Putamen (tissue), 1 donor: Measurements from ENCODE around the gene SREBF1.

Source experiments
- DNase-seq: peaks from one replicate; pipeline ENCODE4 v3.0.0-alpha.2; 2016; ENCODE audit warnings: low spot score

Gene SREBF1

GRCh38 chr17:17824119-17824782 lies 12.5 kb downstream of the SREBF1 start:
- no peak for DNase-seq

DNA sequence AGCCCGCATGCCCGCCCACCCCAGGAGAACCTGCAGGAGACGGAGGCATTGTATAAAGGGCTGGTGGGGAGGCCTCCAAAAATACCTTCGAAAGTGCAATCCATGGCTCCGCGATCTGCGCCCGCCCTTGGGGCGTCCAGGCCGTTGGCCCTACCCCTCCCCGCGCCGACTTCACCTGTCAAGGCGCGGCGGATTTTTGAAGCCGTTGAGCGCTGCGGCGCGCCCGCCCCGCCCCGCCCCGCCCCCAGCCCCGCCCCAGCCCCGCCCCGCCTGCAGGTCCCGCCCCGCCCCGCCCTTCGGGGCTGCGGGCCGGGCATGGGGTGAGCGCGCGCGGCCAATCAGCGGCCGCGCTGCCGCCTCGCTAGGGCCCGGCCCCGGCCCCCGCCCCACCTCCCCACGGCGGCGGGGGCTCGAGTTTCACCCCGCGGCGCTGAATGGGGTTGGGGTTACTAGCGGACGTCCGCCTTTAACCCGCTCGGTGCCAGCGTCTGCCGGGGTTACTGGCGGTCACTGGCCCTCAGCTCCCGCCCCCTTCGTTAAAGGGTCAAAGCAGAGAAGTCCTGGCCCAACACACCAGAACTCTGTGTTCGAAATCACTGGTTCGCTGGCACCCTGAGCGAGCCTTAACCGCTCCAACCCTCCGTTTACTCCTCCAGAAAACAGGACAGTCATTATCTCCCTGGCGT lies 13.2 kb downstream of the SREBF1 start:
- peak; percentile 94 for DNase-seq

GRCh38 chr17:17822616-17823015 lies 14.2 kb downstream of the SREBF1 start:
- no peak for DNase-seq

DNA sequence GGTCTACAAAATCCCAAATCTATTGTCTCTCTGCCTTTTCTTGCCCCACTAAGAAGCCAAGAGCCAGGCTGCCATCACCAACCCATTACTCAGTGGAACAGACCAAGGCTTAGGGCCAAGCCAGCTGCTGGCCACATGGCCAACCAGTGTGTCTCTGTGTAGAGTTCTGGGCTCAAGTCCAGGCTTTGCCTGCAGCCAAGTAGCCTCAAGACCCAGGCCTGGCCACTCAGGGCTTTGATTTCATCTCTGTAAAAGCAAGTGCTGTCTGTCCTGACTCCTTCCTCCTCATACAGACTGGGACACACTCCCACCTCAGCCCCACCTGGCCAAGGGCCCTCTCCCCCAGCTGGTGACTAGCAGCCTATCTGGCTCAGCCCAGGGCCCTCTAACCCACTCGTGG lies 14.6 kb downstream of the SREBF1 start:
- peak; percentile 95 for DNase-seq

DNA sequence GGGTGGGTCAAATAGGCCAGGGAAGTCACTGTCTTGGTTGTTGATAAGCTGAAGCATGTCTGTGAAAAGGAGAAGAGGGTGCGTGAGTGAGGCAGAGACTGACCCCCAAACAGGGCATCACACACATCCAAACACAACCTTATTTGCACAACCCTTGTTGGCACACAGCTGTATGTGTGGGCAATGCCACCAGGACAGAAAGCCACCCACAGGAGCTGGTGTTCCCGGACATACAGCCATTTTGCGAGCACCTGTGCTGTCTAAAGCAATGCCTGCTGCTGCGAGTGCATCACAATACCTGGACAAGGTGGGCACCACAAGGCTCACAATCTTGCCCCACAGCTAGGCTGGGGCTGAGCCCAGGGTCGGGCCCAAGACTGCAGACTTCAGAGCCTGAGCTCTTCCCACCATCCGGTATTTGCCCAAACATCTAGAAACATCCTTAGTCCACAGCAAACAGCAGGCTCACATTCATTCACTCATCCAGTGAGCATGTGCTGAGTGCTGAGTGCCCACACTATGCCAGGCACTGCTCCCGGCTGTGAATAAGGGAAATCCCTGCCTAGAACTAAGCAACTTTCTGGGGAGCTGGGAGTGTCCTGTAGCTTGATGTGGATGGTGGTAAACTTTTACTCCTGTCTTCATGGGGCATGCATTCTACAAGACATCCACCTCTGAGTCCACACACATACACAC lies 16.2 kb downstream of the SREBF1 start:
- DNase-seq, result no peak

DNA sequence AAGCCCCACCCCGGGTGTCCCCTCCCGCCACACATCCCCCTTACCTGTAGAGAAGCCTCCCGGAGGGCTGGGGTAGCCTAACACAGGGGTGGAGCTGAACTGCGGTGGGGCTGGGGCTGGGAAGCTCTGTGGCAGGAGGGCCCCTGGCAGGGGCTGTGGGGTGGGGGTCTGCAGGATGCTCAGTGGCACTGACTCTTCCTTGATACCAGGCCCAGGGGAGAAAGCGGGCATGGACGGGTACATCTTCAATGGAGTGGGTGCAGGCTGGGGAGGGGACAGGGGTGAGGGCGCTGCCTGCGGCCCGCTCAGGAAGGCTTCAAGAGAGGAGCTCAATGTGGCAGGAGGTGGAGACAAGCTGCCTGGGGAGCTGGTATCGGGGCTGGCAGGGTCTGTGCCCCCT lies 16.7 kb downstream of the SREBF1 start:
- no peak for DNase-seq

DNA sequence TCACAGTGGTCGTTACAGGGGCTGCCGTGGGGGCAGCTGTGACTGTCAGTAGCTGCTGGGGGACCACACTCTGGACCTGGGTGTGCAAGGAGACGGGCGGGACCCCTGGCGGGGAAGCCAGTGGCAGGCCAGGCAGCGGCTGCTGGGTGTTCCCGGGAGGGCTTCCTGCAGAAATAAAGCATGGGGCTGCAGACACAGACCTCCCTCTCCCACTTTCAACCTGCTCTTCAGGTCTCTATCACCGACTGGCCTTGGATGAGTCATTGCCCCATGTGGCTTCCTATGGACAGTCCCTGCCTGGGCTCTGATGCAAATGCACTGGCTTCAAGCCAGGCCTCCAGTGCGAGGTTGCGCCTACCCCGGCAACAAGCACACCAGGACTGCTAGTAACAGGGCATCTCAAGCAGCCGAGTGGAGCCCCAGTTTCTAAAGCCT lies 17.2 kb downstream of the SREBF1 start:
- no peak for DNase-seq

DNA sequence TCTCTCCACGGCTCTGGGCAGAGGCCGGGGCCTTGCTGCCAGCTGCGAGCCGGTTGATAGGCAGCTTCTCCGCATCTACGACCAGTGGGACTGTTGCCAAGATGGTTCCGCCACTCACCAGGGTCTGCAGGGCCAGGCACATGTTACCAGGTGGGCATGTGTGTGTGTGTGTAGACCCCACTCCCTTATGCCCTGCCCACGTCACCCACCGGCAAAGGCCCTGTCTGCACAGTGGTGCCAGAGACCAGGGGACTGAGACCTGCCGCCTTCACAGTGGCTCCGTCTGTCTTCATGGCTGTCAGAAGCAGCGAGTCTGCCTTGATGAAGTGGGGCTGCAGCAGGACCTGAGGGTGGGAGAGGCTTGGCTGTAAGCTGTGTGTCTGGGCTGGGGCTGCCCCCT lies 17.7 kb downstream of the SREBF1 start:
- DNase-seq, result no peak

- DNase-seq, result no peak
Measured at GRCh38 chr17:17818088-17818526, 18.7 kb downstream of the SREBF1 start.

DNA sequence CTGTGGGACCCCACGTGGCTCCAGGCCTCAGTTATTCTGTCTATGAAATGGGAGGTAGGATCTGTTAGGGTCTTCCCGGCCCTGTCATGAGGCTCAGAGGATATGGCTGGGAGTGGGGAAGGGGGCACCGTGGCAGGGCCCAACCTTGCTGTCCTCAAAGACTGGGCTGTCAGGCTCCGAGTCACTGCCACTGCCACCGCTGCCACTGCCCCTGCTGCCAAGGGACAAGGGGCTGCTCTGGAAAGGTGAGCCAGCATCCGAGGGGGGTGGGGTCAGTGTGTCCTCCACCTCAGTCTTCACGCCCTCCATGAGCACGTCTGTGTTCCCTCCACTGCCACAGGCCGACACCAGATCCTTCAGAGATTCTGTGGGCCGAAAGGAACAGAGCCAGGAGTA lies 19.2 kb downstream of the SREBF1 start:
- DNase-seq, result no peak

DNA sequence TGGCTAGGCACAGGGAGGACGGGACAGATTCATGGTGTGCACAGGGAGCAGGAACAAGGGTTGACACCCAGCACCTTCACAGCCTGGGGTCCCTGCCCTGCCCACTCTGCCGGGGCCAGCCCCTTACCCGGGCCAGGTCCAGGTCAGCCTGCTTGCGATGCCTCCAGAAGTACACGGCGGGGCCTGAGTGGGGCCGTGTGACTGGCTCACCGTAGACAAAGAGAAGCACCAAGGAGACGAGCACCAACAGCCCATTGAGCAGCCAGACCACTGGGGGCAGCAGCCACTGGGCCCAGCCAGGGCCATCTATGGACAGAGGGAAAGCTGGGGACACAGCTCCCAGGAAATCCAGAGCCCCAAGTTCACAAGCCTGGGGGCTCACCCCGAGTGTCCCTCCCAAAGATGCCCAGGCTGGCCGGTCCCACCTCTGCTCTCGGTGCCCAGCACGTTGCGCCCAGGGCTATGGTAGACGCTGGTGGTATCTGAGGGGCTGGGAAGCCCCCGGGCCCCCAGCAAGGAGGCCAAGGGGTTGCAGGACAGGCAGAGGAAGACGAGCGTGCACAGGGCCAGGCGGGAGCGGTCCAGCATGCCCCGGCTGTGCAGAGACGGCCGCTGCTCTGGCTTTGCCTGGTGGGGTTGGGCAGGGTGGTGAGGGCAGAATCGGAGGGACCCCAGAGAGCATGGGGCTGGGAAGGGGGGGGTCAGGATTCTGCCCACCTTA lies 19.8 kb downstream of the SREBF1 start:
- DNase-seq, result no peak

GRCh38 chr17:17816240-17816814 lies 20.5 kb downstream of the SREBF1 start:
- DNase-seq, result no peak

DNA sequence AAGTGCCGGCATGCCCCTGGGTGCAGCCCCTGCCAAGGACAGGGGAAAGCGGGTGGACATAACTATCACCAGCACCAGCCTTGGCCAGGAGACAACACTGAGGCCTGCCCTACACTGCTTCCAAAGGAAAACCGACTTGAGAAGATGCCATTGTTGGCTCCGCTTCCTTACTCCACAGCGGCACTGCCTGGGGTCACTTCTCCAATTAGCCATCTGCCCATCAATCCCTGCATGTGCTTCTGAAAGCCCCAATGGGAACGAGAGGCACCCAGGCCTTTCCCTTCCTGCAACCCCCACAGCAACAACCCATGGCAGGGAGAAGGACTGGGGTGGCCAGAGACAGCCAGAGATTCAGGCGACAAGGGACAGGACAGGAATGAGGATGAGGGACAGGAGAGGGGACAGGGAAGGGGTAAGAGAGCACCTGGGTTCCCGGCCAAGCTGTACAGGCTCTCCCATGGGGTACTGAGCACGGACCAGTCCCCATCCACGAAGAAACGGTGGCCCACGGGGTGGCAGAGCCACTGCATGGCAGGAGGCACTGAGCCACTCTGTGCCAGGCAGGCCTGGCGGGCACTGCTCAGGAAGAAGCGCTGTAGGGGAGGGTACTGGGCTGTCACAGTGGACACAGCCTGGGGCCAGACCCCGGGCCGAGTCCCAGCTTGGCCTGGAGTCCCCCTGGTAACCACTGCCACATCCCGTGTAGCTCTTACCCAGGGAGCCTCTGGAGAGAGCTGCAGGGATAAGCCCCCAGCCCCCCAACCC lies 21.2 kb downstream of the SREBF1 start:
- no peak for DNase-seq

GRCh38 chr17:17815062-17815406 lies 21.8 kb downstream of the SREBF1 start:
- DNase-seq, result no peak

GRCh38 chr17:17814162-17815061 lies 22.4 kb downstream of the SREBF1 start:
- DNase-seq, result no peak

- DNase-seq, result no peak
Measured at GRCh38 chr17:17813725-17814095, 23.1 kb downstream of the SREBF1 start.

GRCh38 chr17:17813055-17813724 lies 23.6 kb downstream of the SREBF1 start:
- no peak for DNase-seq

- DNase-seq, result peak; percentile 71
Measured at GRCh38 chr17:17812211-17813054, 24.4 kb downstream of the SREBF1 start.
